Right lobe of liver (tissue), 6 donors: ENCODE measurements around the gene PRKCA. TPM values are rescaled to one million over a fixed set of nuclear protein-coding genes. Genes with fewer than 3 reads are reported as not detected.

Source experiments
- ATAC-seq, 4 donors: fragments of 200-7000 bp; cut with Tn5 transposase; one replicate each; pipeline ENCODE4 v1.9.1; 2020; ENCODE audit warnings: mild to moderate bottlenecking in 4 of 4, moderate library complexity in 4 of 4
- DNase-seq, 3 donors: peaks; one replicate each; pipeline ENCODE4 v3.0.0-alpha.2; 2020
- H3K27ac ChIP-seq, 3 donors: fragments of 200-600 bp; one replicate each; pipeline ENCODE4 v1.8.0; 2022
- H3K27me3 ChIP-seq, 2 donors: fragments of 200-600 bp; one replicate each; pipeline ENCODE4 v1.8.0; 2022
- H3K36me3 ChIP-seq, 4 donors: fragments of 200-600 bp; sonication (generic) in 1 of 4; one replicate each; pipeline versions ENCODE4 v1.5.1 to v1.8.0; 2017 to 2022; ENCODE audit warnings: control low read depth in 1 of 4
- H3K4me1 ChIP-seq, 4 donors: fragments of 200-600 bp; sonication (generic) in 1 of 4; one replicate each; pipeline versions ENCODE4 v1.5.1 to v1.8.0; 2017 to 2022; ENCODE audit warnings: control low read depth in 1 of 4
- H3K4me3 ChIP-seq, 3 donors: fragments of 200-600 bp; one replicate each; pipeline ENCODE4 v1.8.0; 2022
- H3K9me3 ChIP-seq, 4 donors: fragments of 200-600 bp; sonication (generic) in 1 of 4; one replicate each; pipeline versions ENCODE4 v1.5.1 to v1.8.0; 2017 to 2022; ENCODE audit warnings: control low read depth in 1 of 4
- POLR2A ChIP-seq: fragments of 450-650 bp; IDR thresholded peaks from one replicate; pipeline ENCODE4 v1.6.1; 2017; ENCODE audit warnings: antibody characterized with exemption, mild to moderate bottlenecking
- WGBS: methylation state at CpG from one replicate; pipeline ENCODE4 v1.1.6; 2018; ENCODE audit warnings: low coverage, low lambda C conversion rate; ENCODE audit not compliant: insufficient coverage; ENCODE audit errors: missing lambda C conversion rate; 5-methylcytosine and 5-hydroxymethylcytosine counted together
- intact Hi-C, 2 donors: fragments of 100-400 bp; cut with DNase I; formaldehyde crosslinking; loops; one replicate each; pipeline versions ENCODE4 v1.11.2 to v1.14.1; 2022
- total RNA-seq, 6 experiments: library from RNA; depleted of rRNA in 2 of 6; stranded (reverse); fragments of >200 nt in 2 of 6; fragmentation: NEBNext Ultra II Directional in 3 of 6; extraction: Animal tissue kit (Norgen Biotek cat#: 25700) in 3 of 6; gene quantifications; one replicate each; pipeline versions ENCODE4 v1.1.0 to v1.2.4, GENCODE V29; 2016 to 2023
- TF ChIP-seq, protein P1 (sequence below), 4 donors: fragments of 200-600 bp in 3 of 4; fragments of 450-650 bp in 1 of 4; IDR thresholded peaks; one replicate each; pipeline versions ENCODE4 v1.5.1 to v1.8.0; 2016 to 2022; ENCODE audit warnings: antibody characterized with exemption in 4 of 4, mild to moderate bottlenecking in 2 of 4
- donor health status: DM: no; HTN: yes; CAD: no.
- donor health status: DM: no; HTN: no; CAD: no.
- donor health status: DM: no; HTN: no; CAD: no.
- donor health status: DM: no; HTN: yes; CAD: no.
- donor health status: DM: no; HTN: yes; CAD: no.

PRKCA gene
- total RNA-seq, 6 experiments from 2014 or later = 11.7 to 23.0 (median 18.7) TPM

DNA sequence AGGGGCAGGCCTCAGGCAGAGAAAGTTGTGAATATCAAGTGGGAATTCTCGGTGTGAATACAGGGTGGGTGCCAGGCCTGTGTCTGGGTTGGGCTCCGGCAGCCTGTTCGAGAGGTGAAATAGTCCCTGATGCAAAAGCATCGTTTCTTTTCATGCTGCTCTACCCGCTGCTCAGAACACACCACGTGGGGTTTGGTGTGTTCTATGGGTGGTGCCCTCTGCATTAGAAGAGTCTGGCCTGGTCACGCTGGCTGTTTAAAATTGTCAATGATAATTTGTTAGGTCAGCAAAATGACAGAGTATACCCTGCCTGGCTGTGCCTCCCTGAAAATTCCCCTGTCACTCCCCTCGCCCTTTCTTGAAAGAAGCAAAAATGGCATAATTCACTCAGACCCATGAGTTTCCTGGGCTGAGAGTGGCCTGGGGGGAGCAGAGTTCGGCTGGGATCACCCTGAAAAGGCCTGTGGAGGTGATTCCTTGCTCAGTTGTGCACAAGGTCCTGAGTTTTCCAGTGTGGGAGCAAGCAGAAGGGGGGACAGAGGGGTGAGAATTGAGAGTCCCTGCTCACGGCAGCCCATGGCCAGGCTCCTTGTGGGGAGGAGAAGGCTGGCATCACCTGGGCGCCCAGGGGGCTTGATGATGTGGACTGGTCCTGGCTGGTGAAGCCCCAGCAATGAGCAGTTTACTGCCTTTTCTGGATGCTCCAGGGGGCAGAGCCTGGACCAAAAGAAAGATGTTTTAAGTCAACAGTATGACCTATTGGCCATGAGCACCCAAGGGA is 535.7 kb downstream of the PRKCA start:
- peaks cover 0 to 3% of the 10 kb centered on the region in 2 donors for H3K27me3 ChIP-seq
- DNase-seq = no peak
- WGBS = 45% methylated on average over 7 of the region's 11 CpGs
- TF ChIP-seq POLR2A = no peak
- TF ChIP-seq, protein P1, sequence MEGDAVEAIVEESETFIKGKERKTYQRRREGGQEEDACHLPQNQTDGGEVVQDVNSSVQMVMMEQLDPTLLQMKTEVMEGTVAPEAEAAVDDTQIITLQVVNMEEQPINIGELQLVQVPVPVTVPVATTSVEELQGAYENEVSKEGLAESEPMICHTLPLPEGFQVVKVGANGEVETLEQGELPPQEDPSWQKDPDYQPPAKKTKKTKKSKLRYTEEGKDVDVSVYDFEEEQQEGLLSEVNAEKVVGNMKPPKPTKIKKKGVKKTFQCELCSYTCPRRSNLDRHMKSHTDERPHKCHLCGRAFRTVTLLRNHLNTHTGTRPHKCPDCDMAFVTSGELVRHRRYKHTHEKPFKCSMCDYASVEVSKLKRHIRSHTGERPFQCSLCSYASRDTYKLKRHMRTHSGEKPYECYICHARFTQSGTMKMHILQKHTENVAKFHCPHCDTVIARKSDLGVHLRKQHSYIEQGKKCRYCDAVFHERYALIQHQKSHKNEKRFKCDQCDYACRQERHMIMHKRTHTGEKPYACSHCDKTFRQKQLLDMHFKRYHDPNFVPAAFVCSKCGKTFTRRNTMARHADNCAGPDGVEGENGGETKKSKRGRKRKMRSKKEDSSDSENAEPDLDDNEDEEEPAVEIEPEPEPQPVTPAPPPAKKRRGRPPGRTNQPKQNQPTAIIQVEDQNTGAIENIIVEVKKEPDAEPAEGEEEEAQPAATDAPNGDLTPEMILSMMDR (IDR thresholded peaks at IDR 0.05) = no peak
- H3K9me3 ChIP-seq = no peaks in the 10 kb centered on the region
- intact Hi-C loops = no loop called here
- H3K4me3 ChIP-seq = no peak overlapping the region
- ATAC-seq = no peak
- no peak overlapping the region for H3K27ac ChIP-seq
- no peaks in the 10 kb centered on the region for H3K36me3 ChIP-seq
- H3K4me1 ChIP-seq = no peaks in the 10 kb centered on the region

DNA sequence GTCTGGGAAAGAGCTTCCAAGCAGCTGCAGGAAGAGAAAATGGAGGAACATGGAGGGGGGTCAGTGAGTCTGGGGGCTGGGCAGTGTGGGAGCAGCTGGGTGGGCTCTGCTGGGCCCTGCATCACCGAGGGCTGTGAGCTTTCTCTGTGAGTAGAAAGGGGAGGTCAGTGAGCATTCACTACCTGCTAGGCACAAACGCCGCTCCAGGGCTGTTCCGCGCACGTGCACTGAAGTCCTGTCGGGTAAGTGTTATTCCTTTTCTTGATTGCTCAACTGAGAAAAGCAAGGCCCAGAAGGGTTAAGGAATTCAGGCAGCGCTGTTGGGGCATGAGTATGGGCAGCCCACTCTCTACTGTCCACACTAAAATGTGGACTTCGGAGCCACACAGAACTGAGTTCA is 537.2 kb downstream of the PRKCA start:
- no peak for ATAC-seq
- Histone ChIP-seq H3K27me3 (no peaks in the 10 kb centered on the region), H3K4me3 (no peak overlapping the region), H3K27ac (no peak overlapping the region), H3K9me3 (no peaks in the 10 kb centered on the region), H3K36me3 (no peaks in the 10 kb centered on the region), H3K4me1 (no peaks in the 10 kb centered on the region)
- peak in 1 of 3 donors; percentile 23 for DNase-seq
- 49% methylated on average over 2 of the region's 9 CpGs for WGBS
- intact Hi-C loops = no loop called here
- no peak for TF ChIP-seq POLR2A
- TF ChIP-seq, protein P1 (IDR thresholded peaks at IDR 0.05) = no peak

DNA sequence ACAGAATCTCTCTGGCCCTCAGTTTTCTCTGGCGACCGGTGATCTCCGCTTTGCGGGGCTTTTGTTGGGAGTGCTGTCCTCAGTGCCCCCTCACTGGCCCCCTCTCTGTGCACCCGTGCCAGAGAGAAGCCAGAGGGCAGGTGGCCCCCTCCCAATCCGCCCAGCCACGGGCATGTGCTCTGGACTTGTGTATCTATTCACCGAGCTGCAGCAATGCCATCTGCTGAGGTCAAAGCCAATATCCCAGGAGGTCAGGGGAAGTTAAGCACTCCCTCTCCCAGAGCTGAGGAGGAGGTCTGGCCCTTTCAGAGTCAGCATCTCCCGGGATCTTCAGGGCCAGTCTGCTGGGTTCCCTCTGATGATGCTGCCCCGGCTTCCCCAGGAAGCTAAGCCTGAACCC is 537.6 kb downstream of the PRKCA start:
- Histone ChIP-seq H3K4me1 (no peaks in the 10 kb centered on the region), H3K27me3 (no peaks in the 10 kb centered on the region), H3K4me3 (no peak overlapping the region), H3K9me3 (no peaks in the 10 kb centered on the region), H3K27ac (no peak overlapping the region), H3K36me3 (no peaks in the 10 kb centered on the region)
- ATAC-seq (no peak), DNase-seq (peak in 1 of 3 donors; percentile 16)
- WGBS = 43% methylated on average over 2 of the region's 10 CpGs
- intact Hi-C loops = no loop called here
- TF ChIP-seq POLR2A = no peak
- TF ChIP-seq, protein P1 (IDR thresholded peaks at IDR 0.05) = no peak

GRCh38 chr17:66841328-66841727 is 538.9 kb downstream of the PRKCA start:
- Histone ChIP-seq H3K4me3 (no peak overlapping the region), H3K27me3 (no peaks in the 10 kb centered on the region), H3K36me3 (no peaks in the 10 kb centered on the region), H3K27ac (no peak overlapping the region), H3K4me1 (no peaks in the 10 kb centered on the region), H3K9me3 (no peaks in the 10 kb centered on the region)
- 18% methylated on average over 2 of the region's 4 CpGs for WGBS
- no peak for ATAC-seq
- intact Hi-C loops = no loop called here
- peak in 1 of 3 donors; percentile 12 for DNase-seq
- TF ChIP-seq POLR2A = no peak
- TF ChIP-seq, protein P1 (IDR thresholded peaks at IDR 0.05) = no peak
